H1 (cell line): Measurements from ENCODE around the gene MARCHF3.

Experiments used
- CBX8 ChIP-seq: fragments of 300-800, 300-1000 bp; sonication (generic); IDR thresholded peaks from 2 replicates; pipeline ENCODE4 v1.7.1; 2016; ENCODE audit warnings: low read depth, low read length, borderline replicate concordance
- EGR1 ChIP-seq: IDR thresholded peaks from 2 replicates; pipeline ENCODE4 v1.6.1; 2011; ENCODE audit warnings: low read depth, low read length, borderline replicate concordance
- EP300 ChIP-seq, 2 experiments: IDR thresholded peaks; 1 replicate in 1 of 2; 2 replicates in 1 of 2; pipeline ENCODE4 v1.6.1; 2011 to 2012; ENCODE audit warnings: low read depth in 2 of 2, low read length in 2 of 2, mild to moderate bottlenecking in 2 of 2, borderline replicate concordance in 1 of 2, inconsistent platforms in 1 of 2, moderate library complexity in 1 of 2
- POLR2A ChIP-seq, 2 experiments: IDR thresholded peaks; 1 replicate in 1 of 2; 2 replicates in 1 of 2; pipeline ENCODE4 v1.6.1; 2011; ENCODE audit warnings: low read depth in 2 of 2, low read length in 2 of 2, mild to moderate bottlenecking in 2 of 2; ENCODE audit errors: control extremely low read depth in 1 of 2
- SIN3A ChIP-seq, 2 experiments: IDR thresholded peaks in 1 of 2; conservative IDR thresholded peaks in 1 of 2; 2 replicates each; pipeline ENCODE4 v1.6.1; 2011 to 2012; ENCODE audit warnings: low read length in 2 of 2, improper control_type of control experiment in 1 of 2, low read depth in 1 of 2, mild to moderate bottlenecking in 1 of 2
- TBP ChIP-seq: IDR thresholded peaks from 2 replicates; pipeline ENCODE4 v1.6.1; 2011; ENCODE audit warnings: low read depth, low read length, improper control_type of control experiment
- YY1 ChIP-seq: IDR thresholded peaks from 2 replicates; pipeline ENCODE4 v1.6.1; 2011; ENCODE audit warnings: low read depth, mild to moderate bottlenecking, low read length
- TF ChIP-seq, protein P1 (sequence below), 3 experiments: IDR thresholded peaks; 1 replicate in 2 of 3; 2 replicates in 1 of 3; pipeline versions ENCODE4 v1.5.1 to v1.6.1; 2011; ENCODE audit warnings: low read length in 3 of 3, mild to moderate bottlenecking in 3 of 3, inconsistent platforms in 2 of 3, low read depth in 1 of 3, moderate library complexity in 1 of 3; ENCODE audit not compliant: insufficient read depth in 1 of 3; ENCODE audit errors: control extremely low read depth in 1 of 3

DNA sequence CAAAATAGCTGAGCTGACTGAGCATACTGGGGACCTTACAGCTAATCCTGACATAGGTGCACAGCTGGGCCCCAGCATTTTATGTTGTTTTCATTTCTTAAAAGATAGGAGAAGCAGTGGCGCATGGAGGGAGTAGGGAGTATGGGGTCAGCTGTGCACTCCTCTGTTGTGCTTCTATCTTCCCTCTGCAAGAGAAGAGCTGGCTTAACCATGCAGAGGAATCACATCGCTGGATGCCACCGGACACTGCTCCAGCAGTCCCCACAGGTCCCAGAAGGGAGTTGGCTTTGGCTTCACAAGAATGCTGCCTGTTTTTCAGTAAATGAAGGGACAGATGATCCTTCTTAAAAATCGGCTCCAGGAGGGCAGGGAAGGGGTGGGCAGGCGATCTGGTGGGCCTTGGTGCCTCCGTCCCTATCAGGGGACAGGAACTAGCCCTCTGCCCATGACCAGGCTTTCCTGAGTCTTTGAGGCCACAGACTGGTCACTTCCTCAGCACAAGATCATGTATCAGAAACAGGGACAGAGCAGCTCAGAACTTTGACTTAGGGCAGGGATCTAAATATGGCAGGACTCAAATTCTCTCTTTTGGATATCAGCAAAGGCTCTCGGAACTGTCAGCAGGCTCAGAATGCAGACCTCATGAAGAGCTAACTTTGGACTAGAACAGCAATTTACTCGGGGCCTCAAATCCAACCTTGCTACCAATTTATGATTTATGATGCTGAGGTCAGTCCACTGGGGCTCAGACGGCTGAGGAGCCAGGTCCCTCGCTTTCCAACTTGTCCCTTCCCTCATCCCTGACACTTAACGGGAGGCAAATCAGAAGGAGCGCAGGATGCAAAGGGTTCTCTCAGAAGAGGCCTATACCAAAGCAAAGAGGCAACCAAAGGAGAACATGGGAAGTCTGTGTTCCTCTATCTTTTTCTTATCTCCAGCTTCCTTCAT lies 47.2 kb downstream of the MARCHF3 start:
- TF ChIP-seq, protein P1, sequence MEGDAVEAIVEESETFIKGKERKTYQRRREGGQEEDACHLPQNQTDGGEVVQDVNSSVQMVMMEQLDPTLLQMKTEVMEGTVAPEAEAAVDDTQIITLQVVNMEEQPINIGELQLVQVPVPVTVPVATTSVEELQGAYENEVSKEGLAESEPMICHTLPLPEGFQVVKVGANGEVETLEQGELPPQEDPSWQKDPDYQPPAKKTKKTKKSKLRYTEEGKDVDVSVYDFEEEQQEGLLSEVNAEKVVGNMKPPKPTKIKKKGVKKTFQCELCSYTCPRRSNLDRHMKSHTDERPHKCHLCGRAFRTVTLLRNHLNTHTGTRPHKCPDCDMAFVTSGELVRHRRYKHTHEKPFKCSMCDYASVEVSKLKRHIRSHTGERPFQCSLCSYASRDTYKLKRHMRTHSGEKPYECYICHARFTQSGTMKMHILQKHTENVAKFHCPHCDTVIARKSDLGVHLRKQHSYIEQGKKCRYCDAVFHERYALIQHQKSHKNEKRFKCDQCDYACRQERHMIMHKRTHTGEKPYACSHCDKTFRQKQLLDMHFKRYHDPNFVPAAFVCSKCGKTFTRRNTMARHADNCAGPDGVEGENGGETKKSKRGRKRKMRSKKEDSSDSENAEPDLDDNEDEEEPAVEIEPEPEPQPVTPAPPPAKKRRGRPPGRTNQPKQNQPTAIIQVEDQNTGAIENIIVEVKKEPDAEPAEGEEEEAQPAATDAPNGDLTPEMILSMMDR (IDR thresholded peaks at IDR 0.05; ENCODE audit: control extremely low read depth in 1 of 3, insufficient read depth in 1 of 3, low read depth in 1 of 3, low read length in 3 of 3), result no peak
- TF ChIP-seq TBP (no peak), EP300 (IDR thresholded peaks at IDR 0.05; ENCODE audit: borderline replicate concordance in 1 of 2, low read depth in 2 of 2, low read length in 2 of 2) (no peak), CBX8 (no peak), POLR2A (IDR thresholded peaks at IDR 0.05; ENCODE audit: control extremely low read depth in 1 of 2, low read depth in 2 of 2, low read length in 2 of 2) (no peak), YY1 (no peak), SIN3A (conservative IDR thresholded peaks at IDR 0.05 in 1 of 2, IDR thresholded peaks at IDR 0.05 in 1 of 2; ENCODE audit: low read depth in 1 of 2, low read length in 2 of 2) (no peak), EGR1 (no peak)
